GM18519 (cell line): ENCODE results near the gene BUD31.
"Not testable (repeated sequence)": the region's sequence is repeated elsewhere in the genome, so short reads cannot be mapped to it uniquely, and the experiment has no call there.

Source experiments
- ATAC-seq: cut with Tn5 transposase; IDR thresholded peaks from one replicate; pipeline ENCODE4 v1.9.1; 2021; ENCODE audit warnings: mild to moderate bottlenecking, moderate library complexity; ENCODE audit not compliant: unreplicated experiment, low FRiP score

Gene BUD31

GRCh38 chr7:99396418-99397296, 12.1 kb upstream of the BUD31 start:
- ATAC-seq = no peak

- ATAC-seq = no peak
Measured at GRCh38 chr7:99397297-99397983, 11.3 kb upstream of the BUD31 start.

- ATAC-seq = no peak
Measured at GRCh38 chr7:99398891-99399445, 9.8 kb upstream of the BUD31 start.

GRCh38 chr7:99399597-99399996, 9.2 kb upstream of the BUD31 start:
- ATAC-seq = no peak

- ATAC-seq = no peak
Measured at GRCh38 chr7:99402854-99403253, 5.9 kb upstream of the BUD31 start.

- ATAC-seq = no peak
Measured at GRCh38 chr7:99403764-99404163, 5.0 kb upstream of the BUD31 start.

- ATAC-seq = no peak
Measured at GRCh38 chr7:99404235-99404976, 4.4 kb upstream of the BUD31 start.

- ATAC-seq = no peak
Measured at GRCh38 chr7:99404977-99405320, 3.8 kb upstream of the BUD31 start.

- ATAC-seq = no peak
Measured at GRCh38 chr7:99406557-99406956, 2.2 kb upstream of the BUD31 start.

GRCh38 chr7:99407872-99408378, 844 bp upstream of the BUD31 start:
- ATAC-seq = no peak

- ATAC-seq = no peak
Measured at GRCh38 chr7:99409192-99409572, 413 bp downstream of the BUD31 start.

- no peak for ATAC-seq
Measured at GRCh38 chr7:99409806-99410205, 1.0 kb downstream of the BUD31 start.

- ATAC-seq = no peak
Measured at GRCh38 chr7:99410635-99411034, 1.9 kb downstream of the BUD31 start.

GRCh38 chr7:99415513-99416127, 6.9 kb downstream of the BUD31 start:
- ATAC-seq = not testable (repeated sequence)

- ATAC-seq = no peak
Measured at GRCh38 chr7:99418260-99418659, 9.5 kb downstream of the BUD31 start.

GRCh38 chr7:99419323-99420021, 10.7 kb downstream of the BUD31 start:
- no peak for ATAC-seq

GRCh38 chr7:99420213-99420612, 11.4 kb downstream of the BUD31 start:
- ATAC-seq = no peak

GRCh38 chr7:99420986-99421385, 12.2 kb downstream of the BUD31 start:
- ATAC-seq = no peak

GRCh38 chr7:99422186-99422585, 13.4 kb downstream of the BUD31 start:
- ATAC-seq = no peak

- no peak for ATAC-seq
Measured at GRCh38 chr7:99422625-99423024, 13.9 kb downstream of the BUD31 start.
